SK-N-SH (cell line): Measurements from ENCODE around the gene NFATC4. TPM values are rescaled to one million over a fixed set of nuclear protein-coding genes. Genes with fewer than 3 reads are reported as not detected.

Experiments
- CTCF ChIA-PET: fragments of 300-600, 350-600 bp; formaldehyde crosslinking; extraction: SDS; loops from one replicate; lab custom pipeline; 2021; lab: Yijun Ruan, JAX
- POLR2A ChIA-PET: fragments of 350-600 bp; sonication (Branson Sonifier 250); formaldehyde crosslinking; extraction: SDS; loops from one replicate; lab custom pipeline; 2020; ENCODE audit warnings: antibody characterized with exemption, inconsistent platforms; lab: Yijun Ruan, JAX
- DNase-seq: peaks from one replicate; pipeline ENCODE4 v3.0.0; 2012
- H2AFZ ChIP-seq: fragments of 200-600 bp; sonication (generic); 2 replicates; pipeline ENCODE4 v1.8.1; 2016; ENCODE audit warnings: antibody characterized with exemption, mild to moderate bottlenecking, low read depth
- H3F3A ChIP-seq: fragments of 200-600 bp; sonication (generic); replicated peaks from 2 replicates; pipeline ENCODE3; 2016; ENCODE audit warnings: antibody characterized with exemption, mild to moderate bottlenecking; ENCODE audit not compliant: insufficient read depth
- H3K27ac ChIP-seq, 2 experiments: fragments of 200-500 bp in 1 of 2; fragments of 200-600 bp in 1 of 2; sonication (Bioruptor generic) in 1 of 2; sonication (generic), shearing (Covaris generic) in 1 of 2; 2 replicates each; pipeline versions ENCODE4 v1.5.1 to v1.6.1; 2014 to 2016; ENCODE audit warnings: low read depth in 2 of 2, inconsistent platforms in 1 of 2, low read length in 1 of 2, mild to moderate bottlenecking in 1 of 2, mixed read lengths in 1 of 2
- H3K27me3 ChIP-seq: fragments of 200-600 bp; sonication (generic), shearing (Covaris generic); 2 replicates; pipeline ENCODE4 v1.6.1; 2016; ENCODE audit warnings: mixed run types; ENCODE audit not compliant: insufficient read depth
- H3K36me3 ChIP-seq, 2 experiments: fragments of 200-500 bp in 1 of 2; fragments of 200-600 bp in 1 of 2; sonication (Bioruptor generic) in 1 of 2; sonication (generic) in 1 of 2; replicated peaks in 1 of 2; 2 replicates each; pipeline versions ENCODE3 to v1.5.1; 2014 to 2016; ENCODE audit warnings: low read length in 1 of 2, mild to moderate bottlenecking in 1 of 2; ENCODE audit not compliant: insufficient read depth in 2 of 2, control insufficient read depth in 1 of 2
- H3K4me1 ChIP-seq, 2 experiments: fragments of 200-500 bp in 1 of 2; fragments of 200-600 bp in 1 of 2; sonication (Bioruptor generic) in 1 of 2; sonication (generic), shearing (Covaris generic) in 1 of 2; 2 replicates each; pipeline versions ENCODE4 v1.5.1 to v1.6.1; 2014 to 2016; ENCODE audit warnings: low read depth in 1 of 2, low read length in 1 of 2, mixed run types in 1 of 2; ENCODE audit not compliant: insufficient read depth in 2 of 2, control insufficient read depth in 1 of 2
- H3K4me2 ChIP-seq: fragments of 200-600 bp; sonication (generic), shearing (Covaris generic); 2 replicates; pipeline ENCODE4 v1.6.1; 2017; ENCODE audit warnings: mixed run types
- H3K4me3 ChIP-seq, 2 experiments: fragments of 200-500 bp in 1 of 2; fragments of 200-600 bp in 1 of 2; sonication (Bioruptor generic) in 1 of 2; sonication (generic), shearing (Covaris generic) in 1 of 2; 2 replicates each; pipeline versions ENCODE4 v1.5.1 to v1.8.1; 2014 to 2016; ENCODE audit warnings: low read depth in 2 of 2, inconsistent platforms in 1 of 2, low read length in 1 of 2, mild to moderate bottlenecking in 1 of 2, mixed read lengths in 1 of 2, moderate library complexity in 1 of 2
- H3K79me2 ChIP-seq: fragments of 200-600 bp; sonication (generic); 2 replicates; pipeline ENCODE4 v1.8.1; 2017; ENCODE audit warnings: mild to moderate bottlenecking; ENCODE audit not compliant: insufficient read depth
- H3K9ac ChIP-seq: fragments of 200-600 bp; sonication (generic); 2 replicates; pipeline ENCODE4 v1.6.1; 2017; ENCODE audit warnings: mixed run types
- H3K9me2 ChIP-seq: fragments of 200-600 bp; sonication (generic); 2 replicates; pipeline ENCODE4 v1.6.1; 2017; ENCODE audit warnings: mixed run types
- H3K9me3 ChIP-seq: fragments of 200-600 bp; sonication (generic); 2 replicates; pipeline ENCODE4 v1.6.1; 2017; ENCODE audit warnings: mixed run types, mild to moderate bottlenecking, moderate library complexity
- H4K20me1 ChIP-seq: fragments of 200-600 bp; sonication (generic); 2 replicates; pipeline ENCODE4 v1.6.1; 2017; ENCODE audit warnings: mild to moderate bottlenecking, mixed run types; ENCODE audit not compliant: insufficient read depth
- CTCF ChIP-seq: fragments of 200-600 bp; sonication (generic); IDR thresholded peaks from 2 replicates; pipeline ENCODE4 v1.6.1; 2017; ENCODE audit warnings: antibody characterized with exemption, mild to moderate bottlenecking, moderate library complexity
- EP300 ChIP-seq, 2 experiments: IDR thresholded peaks; 2 replicates each; pipeline versions ENCODE4 v1.4.0 to v1.6.1; 2012; ENCODE audit warnings: borderline replicate concordance in 1 of 2, low read depth in 1 of 2, low read length in 1 of 2
- EZH2phosphoT487 ChIP-seq: fragments of 200-600 bp; sonication (generic); IDR thresholded peaks from 2 replicates; pipeline ENCODE4 v1.6.1; 2017; ENCODE audit warnings: low read depth, mixed run types, mild to moderate bottlenecking, antibody characterized with exemption, moderate library complexity, borderline replicate concordance
- FOXJ3 ChIP-seq: sonication (generic); formaldehyde crosslinking; IDR thresholded peaks from 2 replicates; pipeline ENCODE4 v1.5.1; 2020; ENCODE audit warnings: mild to moderate bottlenecking, missing genetic modification reagents
- GABPA ChIP-seq: IDR thresholded peaks from 2 replicates; pipeline ENCODE4 v1.4.0; 2012; ENCODE audit warnings: low read depth, mild to moderate bottlenecking
- IRF3 ChIP-seq: fragments of 150-350 bp; IDR thresholded peaks from 2 replicates; pipeline ENCODE4 v1.6.1; 2016; ENCODE audit warnings: mild to moderate bottlenecking, low read depth, low read length
- JUND ChIP-seq: IDR thresholded peaks from 2 replicates; pipeline ENCODE4 v1.4.0; 2012
- MAX ChIP-seq: IDR thresholded peaks from 2 replicates; pipeline ENCODE4 v1.4.0; 2012; ENCODE audit warnings: low read depth
- MEF2A ChIP-seq: IDR thresholded peaks from 2 replicates; pipeline ENCODE4 v1.4.0; 2012; ENCODE audit warnings: low read depth, borderline replicate concordance
- MXI1 ChIP-seq: IDR thresholded peaks from 2 replicates; pipeline ENCODE4 v1.6.1; 2012; ENCODE audit warnings: mild to moderate bottlenecking, low read depth, low read length, improper control_type of control experiment
- NFIC ChIP-seq: IDR thresholded peaks from 2 replicates; pipeline ENCODE4 v1.4.0; 2012; ENCODE audit warnings: borderline replicate concordance
- NRF1 ChIP-seq: IDR thresholded peaks from 2 replicates; pipeline ENCODE4 v1.6.1; 2012; ENCODE audit warnings: low read depth, mild to moderate bottlenecking, low read length
- PBX3 ChIP-seq: IDR thresholded peaks from 2 replicates; pipeline ENCODE4; 2012
- POLR2AphosphoS5 ChIP-seq: IDR thresholded peaks from 2 replicates; pipeline ENCODE4 v1.6.1; 2012; ENCODE audit warnings: low read depth, low read length
- RAD21 ChIP-seq: IDR thresholded peaks from 2 replicates; pipeline ENCODE4 v1.6.1; 2012; ENCODE audit warnings: mild to moderate bottlenecking, low read length
- REST ChIP-seq: IDR thresholded peaks from 2 replicates; pipeline ENCODE4 v1.6.1; 2012; ENCODE audit warnings: mild to moderate bottlenecking, low read depth, low read length, moderate library complexity
- SIN3A ChIP-seq: IDR thresholded peaks from 2 replicates; pipeline ENCODE4 v1.6.1; 2012; ENCODE audit warnings: low read depth, mild to moderate bottlenecking, low read length, moderate library complexity, borderline replicate concordance
- SMC3 ChIP-seq: IDR thresholded peaks from 2 replicates; pipeline ENCODE4 v1.6.1; 2012; ENCODE audit warnings: low read depth, low read length, improper control_type of control experiment
- USF1 ChIP-seq: IDR thresholded peaks from 2 replicates; pipeline ENCODE4 v1.4.0; 2012; ENCODE audit warnings: low read depth, borderline replicate concordance
- YY1 ChIP-seq: IDR thresholded peaks from 2 replicates; pipeline ENCODE4 v1.4.0; 2012; ENCODE audit warnings: low read depth, mild to moderate bottlenecking
- ZBTB33 ChIP-seq: IDR thresholded peaks from 2 replicates; pipeline ENCODE4 v1.4.0; 2012; ENCODE audit warnings: low read depth, borderline replicate concordance
- WGBS: methylation state at CpG from one replicate; pipeline ENCODE4 v1.1.6; 2017; ENCODE audit warnings: low lambda C conversion rate; 5-methylcytosine and 5-hydroxymethylcytosine counted together
- polyA plus RNA-seq, 3 experiments: library from polyadenylated mRNA; depleted of rRNA; stranded (reverse); fragments of >200 nt; gene quantifications; 2 replicates each; pipeline ENCODE4 v1.2.3, GENCODE V29; 2012

NFATC4 gene
- polyA plus RNA-seq, 1 of the 3 experiments (the other 2 are of a cell fraction): 25.3 TPM

- TF ChIP-seq YY1 (no peak), RAD21 (no peak), SMC3 (no peak)
Observed at GRCh38 chr14:24385524-24385923, 17.5 kb downstream of the NFATC4 start (continued).

GRCh38 chr14:24387009-24387345, 19.0 kb downstream of the NFATC4 start:
- Histone ChIP-seq H4K20me1 (no peaks in the 10 kb centered on the region), H3K27me3 (no peaks in the 10 kb centered on the region), H3K4me3 (no peak overlapping the region), H3K9me2 (no peaks in the 10 kb centered on the region), H2AFZ (no peak overlapping the region), H3K9me3 (no peaks in the 10 kb centered on the region), H3K9ac (no peak overlapping the region)
- POLR2A ChIA-PET: no interaction called here
- no peak for DNase-seq
- 88% methylated on average over 2 of the region's 2 CpGs for WGBS
- TF ChIP-seq MAX: no peak
- TF ChIP-seq EZH2phosphoT487: no peak
- no peak for TF ChIP-seq EP300 (IDR thresholded peaks at IDR 0.05; ENCODE audit: borderline replicate concordance in 1 of 2, low read depth in 1 of 2, low read length in 1 of 2)
- no peak for TF ChIP-seq GABPA
- TF ChIP-seq JUND: no peak
- no peak for TF ChIP-seq MXI1
- no peak for TF ChIP-seq ZBTB33
- no peak for TF ChIP-seq FOXJ3 (CRISPR knock-in tag)
- TF ChIP-seq MEF2A: no peak
- no peak for TF ChIP-seq SIN3A
- TF ChIP-seq NFIC: no peak
- TF ChIP-seq PBX3: no peak
- no peak for TF ChIP-seq CTCF
- no peak for TF ChIP-seq NRF1
- no peak for TF ChIP-seq POLR2AphosphoS5
- TF ChIP-seq RAD21: no peak
- TF ChIP-seq REST: no peak
- TF ChIP-seq IRF3: no peak
- no peak for TF ChIP-seq USF1
- TF ChIP-seq, all 33 proteins: peak for 0
- Histone ChIP-seq H3K36me3 (no peaks in the 10 kb centered on the region), H3K79me2 (no peaks in the 10 kb centered on the region), H3F3A (peaks cover 5% of the 10 kb centered on the region), H3K27ac (no peak overlapping the region), H3K4me2 (no peak overlapping the region), H3K4me1 (peaks cover 0 to 2% of the 10 kb centered on the region in 2 experiments; a peak in 1 of 4 replicates)
- CTCF ChIA-PET: interaction anchor here (1.5 kb wide), 1 partner anchor 53 kb away, joined by 3 read pairs; no protein-coding TSS in a partner anchor
